Liver (tissue), 9 donors: ENCODE measurements around the gene NDFIP2. TPM values are rescaled to one million over a fixed set of nuclear protein-coding genes. Genes with fewer than 3 reads are reported as not detected.

ENCODE experiments used
- DNase-seq: peaks from one replicate; pipeline ENCODE4 v3.0.0-alpha.2; 2017; ENCODE audit warnings: low spot score
- H3K27ac ChIP-seq, 2 donors: one replicate each; pipeline ENCODE4 v1.7.0; 2013; ENCODE audit warnings: inconsistent platforms in 2 of 2, low read length in 2 of 2, control low read depth in 1 of 2, low read depth in 1 of 2, mild to moderate bottlenecking in 1 of 2
- H3K27me3 ChIP-seq, 4 donors: one replicate each; pipeline versions ENCODE4 v1.6.1 to v1.7.0; 2013; ENCODE audit warnings: low read length in 3 of 4, inconsistent platforms in 1 of 4, mild to moderate bottlenecking in 1 of 4, moderate library complexity in 1 of 4; ENCODE audit not compliant: control insufficient read depth in 4 of 4, insufficient read depth in 4 of 4
- H3K36me3 ChIP-seq, 4 donors: one replicate each; pipeline versions ENCODE4 v1.6.1 to v1.7.0; 2013; ENCODE audit warnings: low read length in 3 of 4, mild to moderate bottlenecking in 3 of 4, low read depth in 1 of 4, moderate library complexity in 1 of 4; ENCODE audit not compliant: control insufficient read depth in 4 of 4, insufficient read depth in 3 of 4
- H3K4me1 ChIP-seq, 4 donors: one replicate each; pipeline versions ENCODE4 v1.6.1 to v1.7.0; 2013; ENCODE audit warnings: low read length in 3 of 4, mild to moderate bottlenecking in 3 of 4, moderate library complexity in 1 of 4; ENCODE audit not compliant: control insufficient read depth in 4 of 4, insufficient read depth in 4 of 4
- H3K4me3 ChIP-seq, 3 donors: one replicate each; pipeline versions ENCODE4 v1.6.1 to v1.7.0; 2013; ENCODE audit warnings: low read length in 3 of 3, control low read depth in 1 of 3, low read depth in 1 of 3, mild to moderate bottlenecking in 1 of 3
- H3K9ac ChIP-seq, 2 donors: one replicate each; pipeline ENCODE4 v1.7.0; 2013; ENCODE audit warnings: low read length in 2 of 2, mild to moderate bottlenecking in 2 of 2, moderate library complexity in 2 of 2, control low read depth in 1 of 2, low read depth in 1 of 2
- H3K9me3 ChIP-seq, 4 donors: one replicate each; pipeline versions ENCODE4 v1.6.1 to v1.7.0; 2013; ENCODE audit warnings: low read length in 3 of 4; ENCODE audit not compliant: control insufficient read depth in 4 of 4
- EGR1 ChIP-seq, 2 donors: IDR thresholded peaks; 2 replicates each; pipeline ENCODE4 v1.6.1; 2016 to 2018; ENCODE audit warnings: antibody characterized with exemption in 2 of 2, low read depth in 2 of 2
- FOXA1 ChIP-seq: IDR thresholded peaks from 2 replicates; pipeline ENCODE4 v1.6.1; 2016; ENCODE audit warnings: antibody characterized with exemption
- FOXA2 ChIP-seq: IDR thresholded peaks from 2 replicates; pipeline ENCODE4 v1.6.1; 2016; ENCODE audit warnings: antibody characterized with exemption
- GABPA ChIP-seq, 2 donors: IDR thresholded peaks in 1 of 2; conservative IDR thresholded peaks in 1 of 2; 2 replicates each; pipeline ENCODE4 v1.6.1; 2016; ENCODE audit warnings: antibody characterized with exemption in 2 of 2, mild to moderate bottlenecking in 1 of 2, moderate library complexity in 1 of 2
- HNF4G ChIP-seq: IDR thresholded peaks from 2 replicates; pipeline ENCODE4 v1.6.1; 2016; ENCODE audit warnings: antibody characterized with exemption
- JUND ChIP-seq, 2 donors: IDR thresholded peaks; 2 replicates each; pipeline ENCODE4 v1.6.1; 2016; ENCODE audit warnings: antibody characterized with exemption in 2 of 2
- NR2F2 ChIP-seq: IDR thresholded peaks from 2 replicates; pipeline ENCODE4 v1.6.1; 2016; ENCODE audit warnings: antibody characterized with exemption
- RAD21 ChIP-seq, 2 donors: IDR thresholded peaks; 2 replicates each; pipeline ENCODE4 v1.6.1; 2016; ENCODE audit warnings: antibody characterized with exemption in 2 of 2, mild to moderate bottlenecking in 2 of 2
- RXRA ChIP-seq, 2 donors: IDR thresholded peaks; 2 replicates each; pipeline ENCODE4 v1.6.1; 2017 to 2018; ENCODE audit warnings: antibody characterized with exemption in 2 of 2, mild to moderate bottlenecking in 1 of 2
- TAF1 ChIP-seq: conservative IDR thresholded peaks from 2 replicates; pipeline ENCODE4 v1.6.1; 2016; ENCODE audit warnings: antibody characterized with exemption, mild to moderate bottlenecking
- YY1 ChIP-seq: IDR thresholded peaks from 2 replicates; pipeline ENCODE4 v1.6.1; 2016; ENCODE audit warnings: antibody characterized with exemption, mild to moderate bottlenecking
- WGBS: extraction: QIAGEN DNeasy Blood & Tissue Kit; methylation state at CpG from one replicate; pipeline ENCODE4 v1.1.7; 2013; 5-methylcytosine and 5-hydroxymethylcytosine counted together
- polyA plus RNA-seq, 2 donors: library from polyadenylated mRNA; stranded (reverse) in 1 of 2; unstranded in 1 of 2; fragments of 200-250 nt in 1 of 2; fragments of >200 nt in 1 of 2; fragmentation: Nextera tagmentation in 1 of 2; extraction: Ambion mirVana in 1 of 2; gene quantifications; one replicate each; pipeline versions ENCODE4 v1.2.1 to v1.2.3, GENCODE V29; 2013 to 2015
- total RNA-seq, 2 donors: library from RNA; depleted of rRNA; stranded (reverse); fragments of >200 nt; gene quantifications; one replicate each; pipeline ENCODE4 v1.2.3, GENCODE V29; 2014
- TF ChIP-seq, protein P1 (sequence below): IDR thresholded peaks from 2 replicates; pipeline ENCODE4 v1.6.1; 2016; ENCODE audit warnings: antibody characterized with exemption, mild to moderate bottlenecking
- TF ChIP-seq, protein P2 (sequence below): IDR thresholded peaks from 2 replicates; pipeline ENCODE4 v1.6.1; 2016; ENCODE audit warnings: antibody characterized with exemption
- TF ChIP-seq, protein P3 (sequence below): IDR thresholded peaks from 2 replicates; pipeline ENCODE4 v1.6.1; 2016; ENCODE audit warnings: antibody characterized with exemption
- donor health status: healthy.
- donor health status: healthy.
- donor health status: healthy.
- donor health status: healthy.
- donor health status: healthy.

The NDFIP2 gene
- total and polyA plus RNA-seq, 4 donors: 15.5 to 22.2 (median 16.3) TPM

GRCh38 chr13:79447141-79447540 is 33.8 kb upstream of the NDFIP2 start:
- WGBS: 83% methylated on average over 4 of the region's 4 CpGs
- Histone ChIP-seq H3K9ac (no peak overlapping the region), H3K27ac (no peak overlapping the region), H3K4me1 (no peaks in the 10 kb centered on the region), H3K4me3 (no peak overlapping the region), H3K27me3 (no peaks in the 10 kb centered on the region), H3K9me3 (no peaks in the 10 kb centered on the region), H3K36me3 (no peaks in the 10 kb centered on the region)
- DNase-seq: no peak
- TF ChIP-seq TAF1 (no peak), YY1 (no peak), RXRA (IDR thresholded peaks at IDR 0.05) (no peak)

GRCh38 chr13:79447741-79448140 is 33.2 kb upstream of the NDFIP2 start:
- 74% methylated on average over 2 of the region's 2 CpGs for WGBS
- no peak for DNase-seq

GRCh38 chr13:79448413-79448812 is 32.5 kb upstream of the NDFIP2 start:
- no peaks in the 10 kb centered on the region for H3K9me3 ChIP-seq
- TF ChIP-seq FOXA1: no peak
- no peak for DNase-seq
- no peaks in the 10 kb centered on the region for H3K27me3 ChIP-seq
- no peak overlapping the region for H3K27ac ChIP-seq
- no peak overlapping the region for H3K4me3 ChIP-seq
- no peak overlapping the region for H3K9ac ChIP-seq
- WGBS: 68% methylated on average over 1 of the region's 1 CpG
- no peaks in the 10 kb centered on the region for H3K4me1 ChIP-seq
- no peaks in the 10 kb centered on the region for H3K36me3 ChIP-seq

More at GRCh38 chr13:79447741-79448140, 33.2 kb upstream of the NDFIP2 start:
- TF ChIP-seq HNF4G (no peak), FOXA2 (no peak), NR2F2 (no peak), JUND (IDR thresholded peaks at IDR 0.05) (no peak), EGR1 (IDR thresholded peaks at IDR 0.05; ENCODE audit: low read depth in 2 of 2) (no peak), TAF1 (no peak), RXRA (IDR thresholded peaks at IDR 0.05) (no peak), RAD21 (IDR thresholded peaks at IDR 0.05) (no peak), FOXA1 (no peak), GABPA (IDR thresholded peaks at IDR 0.05 in 1 of 2, conservative IDR thresholded peaks at IDR 0.05 in 1 of 2) (no peak)
- TF ChIP-seq, protein P1, sequence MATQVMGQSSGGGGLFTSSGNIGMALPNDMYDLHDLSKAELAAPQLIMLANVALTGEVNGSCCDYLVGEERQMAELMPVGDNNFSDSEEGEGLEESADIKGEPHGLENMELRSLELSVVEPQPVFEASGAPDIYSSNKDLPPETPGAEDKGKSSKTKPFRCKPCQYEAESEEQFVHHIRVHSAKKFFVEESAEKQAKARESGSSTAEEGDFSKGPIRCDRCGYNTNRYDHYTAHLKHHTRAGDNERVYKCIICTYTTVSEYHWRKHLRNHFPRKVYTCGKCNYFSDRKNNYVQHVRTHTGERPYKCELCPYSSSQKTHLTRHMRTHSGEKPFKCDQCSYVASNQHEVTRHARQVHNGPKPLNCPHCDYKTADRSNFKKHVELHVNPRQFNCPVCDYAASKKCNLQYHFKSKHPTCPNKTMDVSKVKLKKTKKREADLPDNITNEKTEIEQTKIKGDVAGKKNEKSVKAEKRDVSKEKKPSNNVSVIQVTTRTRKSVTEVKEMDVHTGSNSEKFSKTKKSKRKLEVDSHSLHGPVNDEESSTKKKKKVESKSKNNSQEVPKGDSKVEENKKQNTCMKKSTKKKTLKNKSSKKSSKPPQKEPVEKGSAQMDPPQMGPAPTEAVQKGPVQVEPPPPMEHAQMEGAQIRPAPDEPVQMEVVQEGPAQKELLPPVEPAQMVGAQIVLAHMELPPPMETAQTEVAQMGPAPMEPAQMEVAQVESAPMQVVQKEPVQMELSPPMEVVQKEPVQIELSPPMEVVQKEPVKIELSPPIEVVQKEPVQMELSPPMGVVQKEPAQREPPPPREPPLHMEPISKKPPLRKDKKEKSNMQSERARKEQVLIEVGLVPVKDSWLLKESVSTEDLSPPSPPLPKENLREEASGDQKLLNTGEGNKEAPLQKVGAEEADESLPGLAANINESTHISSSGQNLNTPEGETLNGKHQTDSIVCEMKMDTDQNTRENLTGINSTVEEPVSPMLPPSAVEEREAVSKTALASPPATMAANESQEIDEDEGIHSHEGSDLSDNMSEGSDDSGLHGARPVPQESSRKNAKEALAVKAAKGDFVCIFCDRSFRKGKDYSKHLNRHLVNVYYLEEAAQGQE: no peak
- TF ChIP-seq, protein P2, sequence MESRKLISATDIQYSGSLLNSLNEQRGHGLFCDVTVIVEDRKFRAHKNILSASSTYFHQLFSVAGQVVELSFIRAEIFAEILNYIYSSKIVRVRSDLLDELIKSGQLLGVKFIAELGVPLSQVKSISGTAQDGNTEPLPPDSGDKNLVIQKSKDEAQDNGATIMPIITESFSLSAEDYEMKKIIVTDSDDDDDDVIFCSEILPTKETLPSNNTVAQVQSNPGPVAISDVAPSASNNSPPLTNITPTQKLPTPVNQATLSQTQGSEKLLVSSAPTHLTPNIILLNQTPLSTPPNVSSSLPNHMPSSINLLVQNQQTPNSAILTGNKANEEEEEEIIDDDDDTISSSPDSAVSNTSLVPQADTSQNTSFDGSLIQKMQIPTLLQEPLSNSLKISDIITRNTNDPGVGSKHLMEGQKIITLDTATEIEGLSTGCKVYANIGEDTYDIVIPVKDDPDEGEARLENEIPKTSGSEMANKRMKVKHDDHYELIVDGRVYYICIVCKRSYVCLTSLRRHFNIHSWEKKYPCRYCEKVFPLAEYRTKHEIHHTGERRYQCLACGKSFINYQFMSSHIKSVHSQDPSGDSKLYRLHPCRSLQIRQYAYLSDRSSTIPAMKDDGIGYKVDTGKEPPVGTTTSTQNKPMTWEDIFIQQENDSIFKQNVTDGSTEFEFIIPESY: no peak
- TF ChIP-seq, protein P3, sequence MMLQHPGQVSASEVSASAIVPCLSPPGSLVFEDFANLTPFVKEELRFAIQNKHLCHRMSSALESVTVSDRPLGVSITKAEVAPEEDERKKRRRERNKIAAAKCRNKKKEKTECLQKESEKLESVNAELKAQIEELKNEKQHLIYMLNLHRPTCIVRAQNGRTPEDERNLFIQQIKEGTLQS: no peak
- H3K9ac ChIP-seq: no peak overlapping the region
- no peaks in the 10 kb centered on the region for H3K36me3 ChIP-seq
- H3K27me3 ChIP-seq: no peaks in the 10 kb centered on the region
- no peak overlapping the region for H3K27ac ChIP-seq
- no peaks in the 10 kb centered on the region for H3K9me3 ChIP-seq
- H3K4me3 ChIP-seq: no peak overlapping the region
- no peaks in the 10 kb centered on the region for H3K4me1 ChIP-seq
